HCT116 (cell line): ENCODE measurements around the gene STK4.

ENCODE experiments used
- POLR2A ChIP-seq: IDR thresholded peaks from 2 replicates; pipeline ENCODE4 v1.7.0; 2011; ENCODE audit warnings: borderline replicate concordance; ENCODE audit not compliant: insufficient read depth, insufficient read length; ENCODE audit errors: extremely low read depth
- POLR2AphosphoS5 ChIP-seq: IDR thresholded peaks from 2 replicates; pipeline ENCODE4 v1.6.1; 2011; ENCODE audit warnings: mild to moderate bottlenecking, low read depth, low read length, moderate library complexity
- TF ChIP-seq, protein P1 (sequence below), 3 experiments: fragments of 200-600 bp in 1 of 3; sonication (generic) in 1 of 3; IDR thresholded peaks in 2 of 3; conservative IDR thresholded peaks in 1 of 3; 2 replicates each; pipeline ENCODE4 v1.5.1; 2012 to 2017; ENCODE audit warnings: low read depth in 2 of 3, low read length in 2 of 3, antibody characterized with exemption in 1 of 3, borderline replicate concordance in 1 of 3, control low read depth in 1 of 3, mild to moderate bottlenecking in 1 of 3, mixed read lengths in 1 of 3, mixed run types in 1 of 3, moderate library complexity in 1 of 3; ENCODE audit not compliant: insufficient read depth in 1 of 3

DNA sequence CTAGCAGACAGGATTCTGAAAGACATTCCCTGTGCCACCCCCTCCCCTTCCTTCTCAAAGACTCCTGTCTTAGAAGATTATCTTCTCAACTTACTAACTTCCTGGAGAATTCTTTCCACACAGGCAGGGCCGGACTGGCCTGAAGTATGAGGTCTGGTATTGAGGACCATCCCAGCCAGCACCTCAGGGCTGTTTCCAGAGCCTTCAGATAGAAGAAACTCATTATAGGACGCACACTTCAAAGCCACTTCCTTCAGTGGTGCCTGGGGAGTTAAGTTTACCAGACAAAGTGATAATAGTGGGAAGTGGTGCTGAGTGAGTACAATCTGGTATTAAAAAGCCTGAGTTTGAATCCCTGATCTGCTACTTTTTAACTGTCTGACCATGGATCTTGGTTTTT, 119.0 kb downstream of the STK4 start:
- TF ChIP-seq, protein P1, sequence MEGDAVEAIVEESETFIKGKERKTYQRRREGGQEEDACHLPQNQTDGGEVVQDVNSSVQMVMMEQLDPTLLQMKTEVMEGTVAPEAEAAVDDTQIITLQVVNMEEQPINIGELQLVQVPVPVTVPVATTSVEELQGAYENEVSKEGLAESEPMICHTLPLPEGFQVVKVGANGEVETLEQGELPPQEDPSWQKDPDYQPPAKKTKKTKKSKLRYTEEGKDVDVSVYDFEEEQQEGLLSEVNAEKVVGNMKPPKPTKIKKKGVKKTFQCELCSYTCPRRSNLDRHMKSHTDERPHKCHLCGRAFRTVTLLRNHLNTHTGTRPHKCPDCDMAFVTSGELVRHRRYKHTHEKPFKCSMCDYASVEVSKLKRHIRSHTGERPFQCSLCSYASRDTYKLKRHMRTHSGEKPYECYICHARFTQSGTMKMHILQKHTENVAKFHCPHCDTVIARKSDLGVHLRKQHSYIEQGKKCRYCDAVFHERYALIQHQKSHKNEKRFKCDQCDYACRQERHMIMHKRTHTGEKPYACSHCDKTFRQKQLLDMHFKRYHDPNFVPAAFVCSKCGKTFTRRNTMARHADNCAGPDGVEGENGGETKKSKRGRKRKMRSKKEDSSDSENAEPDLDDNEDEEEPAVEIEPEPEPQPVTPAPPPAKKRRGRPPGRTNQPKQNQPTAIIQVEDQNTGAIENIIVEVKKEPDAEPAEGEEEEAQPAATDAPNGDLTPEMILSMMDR (IDR thresholded peaks at IDR 0.05 in 2 of 3, conservative IDR thresholded peaks at IDR 0.05 in 1 of 3; ENCODE audit: borderline replicate concordance in 1 of 3, insufficient read depth in 1 of 3, low read depth in 2 of 3, low read length in 2 of 3): no peak
- TF ChIP-seq POLR2A (no peak), POLR2AphosphoS5 (no peak)
